H9 (cell line): ENCODE data around the gene ERH. TPM values are rescaled to one million over a fixed set of nuclear protein-coding genes. Genes with fewer than 3 reads are reported as not detected.

Experiments
- DNase-seq: peaks from one replicate; pipeline ENCODE4 v3.0.0-alpha.2; 2017
- H2AFZ ChIP-seq: one replicate; pipeline ENCODE4 v1.6.1; 2013; ENCODE audit warnings: mild to moderate bottlenecking, low read length, control low read depth, moderate library complexity
- H2AK5ac ChIP-seq: 2 replicates; pipeline ENCODE4 v1.6.1; 2013; ENCODE audit warnings: low read length, control low read depth, mixed read lengths; ENCODE audit not compliant: insufficient read length
- H2BK120ac ChIP-seq: one replicate; pipeline ENCODE4 v1.6.1; 2013; ENCODE audit warnings: low read depth, mild to moderate bottlenecking, low read length, control low read depth, inconsistent platforms; ENCODE audit not compliant: poor library complexity, severe bottlenecking
- H2BK12ac ChIP-seq: 2 replicates; pipeline ENCODE4 v1.6.1; 2013; ENCODE audit warnings: low read length, control low read depth, mixed read lengths, low read depth; ENCODE audit not compliant: insufficient read length
- H2BK15ac ChIP-seq: 2 replicates; pipeline ENCODE4 v1.6.1; 2013; ENCODE audit warnings: low read depth, low read length, control low read depth
- H2BK20ac ChIP-seq: one replicate; pipeline ENCODE4 v1.6.1; 2013; ENCODE audit warnings: low read depth, mild to moderate bottlenecking, low read length, control low read depth, inconsistent platforms; ENCODE audit not compliant: poor library complexity, severe bottlenecking
- H2BK5ac ChIP-seq: 2 replicates; pipeline ENCODE4 v1.6.1; 2013; ENCODE audit warnings: low read length, control low read depth, mixed read lengths; ENCODE audit not compliant: insufficient read length
- H3K14ac ChIP-seq: 2 replicates; pipeline ENCODE4 v1.6.1; 2013; ENCODE audit warnings: low read length, control low read depth; ENCODE audit not compliant: insufficient read depth
- H3K18ac ChIP-seq: 2 replicates; pipeline ENCODE4 v1.6.1; 2013; ENCODE audit warnings: low read depth, mild to moderate bottlenecking, mixed read lengths, low read length, control low read depth; ENCODE audit not compliant: insufficient read length
- H3K23ac ChIP-seq: 2 replicates; pipeline ENCODE4 v1.6.1; 2013; ENCODE audit warnings: low read length, control low read depth, mixed read lengths, low read depth; ENCODE audit not compliant: insufficient read length
- H3K23me2 ChIP-seq: 2 replicates; pipeline ENCODE4 v1.6.1; 2013; ENCODE audit warnings: low read depth, mild to moderate bottlenecking, mixed read lengths, low read length, control low read depth; ENCODE audit not compliant: insufficient read length, poor library complexity, severe bottlenecking
- H3K27ac ChIP-seq: 2 replicates; pipeline ENCODE4 v1.5.1; 2013; ENCODE audit warnings: low read length, control low read depth, mixed read lengths, low read depth; ENCODE audit not compliant: insufficient read length
- H3K27me3 ChIP-seq: 2 replicates; pipeline ENCODE4 v1.6.1; 2013; ENCODE audit warnings: low read length, control low read depth, inconsistent platforms; ENCODE audit not compliant: insufficient read depth
- H3K4ac ChIP-seq: 2 replicates; pipeline ENCODE4 v1.6.1; 2013; ENCODE audit warnings: low read depth, mild to moderate bottlenecking, control low read depth, inconsistent platforms, low read length, moderate library complexity
- H3K4me1 ChIP-seq: 2 replicates; pipeline ENCODE4 v1.6.1; 2013; ENCODE audit warnings: low read length, control low read depth, inconsistent platforms; ENCODE audit not compliant: insufficient read depth
- H3K4me2 ChIP-seq: 2 replicates; pipeline ENCODE4 v1.6.1; 2013; ENCODE audit warnings: low read length, control low read depth, mixed read lengths; ENCODE audit not compliant: insufficient read length, insufficient read depth
- H3K56ac ChIP-seq: 2 replicates; pipeline ENCODE4 v1.6.1; 2013; ENCODE audit warnings: low read depth, mild to moderate bottlenecking, mixed read lengths, low read length, control low read depth; ENCODE audit not compliant: insufficient read length
- H3K79me1 ChIP-seq: 2 replicates; pipeline ENCODE4 v1.6.1; 2013; ENCODE audit warnings: low read depth, mild to moderate bottlenecking, moderate library complexity, low read length, control low read depth, inconsistent platforms; ENCODE audit not compliant: insufficient read depth, poor library complexity, severe bottlenecking
- H3K79me2 ChIP-seq: 2 replicates; pipeline ENCODE4 v1.6.1; 2013; ENCODE audit warnings: low read length, control low read depth, inconsistent platforms; ENCODE audit not compliant: insufficient read depth
- H3K9ac ChIP-seq: 2 replicates; pipeline ENCODE4 v1.6.1; 2013; ENCODE audit warnings: low read length, control low read depth, mixed read lengths; ENCODE audit not compliant: insufficient read length; ENCODE audit errors: extremely low read depth
- H3K9me3 ChIP-seq: one replicate; pipeline ENCODE4 v1.6.1; 2013; ENCODE audit warnings: low read depth, low read length, inconsistent platforms; ENCODE audit not compliant: control insufficient read depth
- H3T11ph ChIP-seq: one replicate; pipeline ENCODE4 v1.6.1; 2013; ENCODE audit warnings: mild to moderate bottlenecking, low read length, control low read depth, inconsistent platforms
- H4K20me1 ChIP-seq: one replicate; pipeline ENCODE4 v1.6.1; 2013; ENCODE audit not compliant: control insufficient read depth, insufficient read length, insufficient read depth
- H4K5ac ChIP-seq: 2 replicates; pipeline ENCODE4 v1.6.1; 2013; ENCODE audit warnings: low read depth, mild to moderate bottlenecking, mixed read lengths, low read length, control low read depth; ENCODE audit not compliant: insufficient read length
- H4K8ac ChIP-seq: replicated peaks from 2 replicates; pipeline ENCODE4 v1.6.1; 2013; ENCODE audit warnings: low read length, control low read depth, mixed read lengths, low read depth; ENCODE audit not compliant: insufficient read length
- H4K91ac ChIP-seq: 2 replicates; pipeline ENCODE4 v1.6.1; 2013; ENCODE audit warnings: low read depth, mild to moderate bottlenecking, moderate library complexity, mixed read lengths, low read length, control low read depth; ENCODE audit not compliant: insufficient read length
- H3K27ac Mint-ChIP-seq, 3 experiments: 2 replicates in 2 of 3; 3 replicates in 1 of 3; pipeline ENCODE4 v1.8.0; 2020 to 2021; ENCODE audit warnings: mixed read lengths in 3 of 3, mild to moderate bottlenecking in 1 of 3, moderate library complexity in 1 of 3
- H3K27me3 Mint-ChIP-seq: 2 replicates; pipeline ENCODE4 v1.8.0; 2021; ENCODE audit warnings: low read depth, mild to moderate bottlenecking, moderate library complexity, mixed read lengths
- H3K36me3 Mint-ChIP-seq, 3 experiments: 2 replicates in 2 of 3; 3 replicates in 1 of 3; pipeline ENCODE4 v1.8.0; 2020 to 2021; ENCODE audit warnings: low read depth in 3 of 3, mixed read lengths in 3 of 3; ENCODE audit not compliant: insufficient read depth in 1 of 3
- H3K4me1 Mint-ChIP-seq, 2 experiments: 2 replicates each; pipeline ENCODE4 v1.8.0; 2020; ENCODE audit warnings: mixed read lengths in 2 of 2
- H3K4me3 Mint-ChIP-seq, 2 experiments: 2 replicates in 1 of 2; 3 replicates in 1 of 2; pipeline ENCODE4 v1.8.0; 2020 to 2021; ENCODE audit warnings: mild to moderate bottlenecking in 2 of 2, mixed read lengths in 2 of 2, moderate library complexity in 1 of 2
- H3K9me3 Mint-ChIP-seq, 2 experiments: 2 replicates in 1 of 2; 3 replicates in 1 of 2; pipeline ENCODE4 v1.8.0; 2020; ENCODE audit warnings: mild to moderate bottlenecking in 2 of 2, mixed read lengths in 2 of 2, moderate library complexity in 1 of 2
- CTCF ChIP-seq: fragments of 200-600 bp; sonication (generic); conservative IDR thresholded peaks from 3 replicates; pipeline ENCODE4 v1.8.0; 2021; ENCODE audit warnings: antibody characterized with exemption, mild to moderate bottlenecking
- WGBS: extraction: QIAGEN DNeasy Blood & Tissue Kit; methylation state at CpG from one replicate; pipeline ENCODE4 v1.1.7; 2013; ENCODE audit warnings: missing lambda C conversion rate, low lambda C conversion rate, mixed read lengths; ENCODE audit not compliant: insufficient read length; ENCODE audit errors: extremely low coverage; 5-methylcytosine and 5-hydroxymethylcytosine counted together
- total RNA-seq: library from RNA; stranded (reverse); gene quantifications from 2 replicates; pipeline ENCODE4 v1.2.1, GENCODE V29; 2021

The ERH gene
- total RNA-seq, 1 experiment from 2014 or later: 443 TPM

GRCh38 chr14:69360438-69361108, 37.5 kb downstream of the ERH start:
- H3K4ac ChIP-seq: no peak overlapping the region
- no peak overlapping the region for H4K5ac ChIP-seq
- no peak overlapping the region for H2BK15ac ChIP-seq
- no peaks in the 10 kb centered on the region for H3K4me1 ChIP-seq
- no peak overlapping the region for H3K4me2 ChIP-seq
- no peak overlapping the region for H3K27ac ChIP-seq
- no peak overlapping the region; the same call in 1 of the 2 replicates for H3K14ac ChIP-seq
- no peaks in the 10 kb centered on the region for H4K20me1 ChIP-seq
- no peaks in the 10 kb centered on the region for H3K9me3 ChIP-seq
- H4K91ac ChIP-seq: no peak overlapping the region
- H3K36me3 Mint-ChIP-seq: no peaks in the 10 kb centered on the region; a peak in 1 of 7 replicates
- DNase-seq: no peak
- no peaks in the 10 kb centered on the region for H3K27me3 ChIP-seq
- no peak overlapping the region for H2AK5ac ChIP-seq
- no peak overlapping the region for H2BK20ac ChIP-seq
- no peak overlapping the region for H2BK12ac ChIP-seq
- H2BK120ac ChIP-seq: no peak overlapping the region
- H3T11ph ChIP-seq: no peak overlapping the region
- H3K27ac Mint-ChIP-seq: no peak overlapping the region
- H3K56ac ChIP-seq: no peak overlapping the region
- no CpG with 5 or more reads among the region's 7 CpGs for WGBS
- no peak overlapping the region for H3K4me3 Mint-ChIP-seq
- no peak overlapping the region for H3K18ac ChIP-seq
- no peaks in the 10 kb centered on the region for H3K23me2 ChIP-seq
- H3K4me1 Mint-ChIP-seq: no peaks in the 10 kb centered on the region; a peak in 2 of 4 replicates
- H4K8ac ChIP-seq: no peak overlapping the region
- no peak overlapping the region for H2AFZ ChIP-seq
- no peaks in the 10 kb centered on the region for H3K79me1 ChIP-seq
- TF ChIP-seq CTCF: no peak
- H3K23ac ChIP-seq: no peak overlapping the region
- no peak overlapping the region for H3K9ac ChIP-seq
- H2BK5ac ChIP-seq: no peak overlapping the region
- H3K79me2 ChIP-seq: no peaks in the 10 kb centered on the region
- H3K27me3 Mint-ChIP-seq: no peaks in the 10 kb centered on the region; the same call in 1 of the 2 replicates
- H3K9me3 Mint-ChIP-seq: no peaks in the 10 kb centered on the region
